Right hindlimb (tissue), 1 donor: Measurements from ENCODE around the gene OR52M1.
"Not testable (repeated sequence)": the region's sequence is repeated elsewhere in the genome, so short reads cannot be mapped to it uniquely, and the experiment has no call there.

Experiments
- DNase-seq: peaks from one replicate; pipeline ENCODE4 v3.0.0-alpha.2; 2018

Gene OR52M1

GRCh38 chr11:4544891-4545290 lies at the start of gene OR52M1:
TSS of gene OR52M1 (plus strand) at chr11:4545191. CDS start at chr11:4545191, 0 bp downstream.
- no peak for DNase-seq

- no peak for DNase-seq
Observed at GRCh38 chr11:4495487-4495886, 49.5 kb upstream of the OR52M1 start.

- no peak for DNase-seq
Observed at GRCh38 chr11:4495986-4496385, 49.0 kb upstream of the OR52M1 start.

GRCh38 chr11:4496557-4497248 lies 48.3 kb upstream of the OR52M1 start:
- DNase-seq: no peak

- DNase-seq: no peak
Observed at GRCh38 chr11:4508886-4509285, 36.1 kb upstream of the OR52M1 start.

GRCh38 chr11:4511282-4512245 lies 33.4 kb upstream of the OR52M1 start:
- DNase-seq: no peak

- DNase-seq: no peak
Observed at GRCh38 chr11:4514196-4514595, 30.8 kb upstream of the OR52M1 start.

- no peak for DNase-seq
Observed at GRCh38 chr11:4522339-4522738, 22.7 kb upstream of the OR52M1 start.

- no peak for DNase-seq
Observed at GRCh38 chr11:4522752-4523151, 22.2 kb upstream of the OR52M1 start.

- no peak for DNase-seq
Observed at GRCh38 chr11:4523666-4524065, 21.3 kb upstream of the OR52M1 start.

- no peak for DNase-seq
Observed at GRCh38 chr11:4527926-4528325, 17.1 kb upstream of the OR52M1 start.

- not testable (repeated sequence) for DNase-seq
Observed at GRCh38 chr11:4531686-4532085, 13.3 kb upstream of the OR52M1 start.

- no peak for DNase-seq
Observed at GRCh38 chr11:4539603-4540219, 5.3 kb upstream of the OR52M1 start.

- no peak for DNase-seq
Observed at GRCh38 chr11:4541071-4541470, 3.9 kb upstream of the OR52M1 start.

- no peak for DNase-seq
Observed at GRCh38 chr11:4543561-4543960, 1.4 kb upstream of the OR52M1 start.

GRCh38 chr11:4546878-4547277 lies 1.9 kb downstream of the OR52M1 start:
- no peak for DNase-seq

GRCh38 chr11:4547416-4547815 lies 2.4 kb downstream of the OR52M1 start:
- no peak for DNase-seq

- no peak for DNase-seq
Observed at GRCh38 chr11:4551346-4551979, 6.5 kb downstream of the OR52M1 start.

- DNase-seq: no peak
Observed at GRCh38 chr11:4559527-4560440, 14.8 kb downstream of the OR52M1 start.

- no peak for DNase-seq
Observed at GRCh38 chr11:4560467-4560866, 15.5 kb downstream of the OR52M1 start.

GRCh38 chr11:4565371-4565770 lies 20.4 kb downstream of the OR52M1 start:
- no peak for DNase-seq

GRCh38 chr11:4569075-4569474 lies 24.1 kb downstream of the OR52M1 start:
- no peak for DNase-seq
